ENCODE results near the gene CD48.
"Not testable (repeated sequence)": the region's sequence is repeated elsewhere in the genome, so short reads cannot be mapped to it uniquely, and the experiment has no call there.

CD48 gene

DNA sequence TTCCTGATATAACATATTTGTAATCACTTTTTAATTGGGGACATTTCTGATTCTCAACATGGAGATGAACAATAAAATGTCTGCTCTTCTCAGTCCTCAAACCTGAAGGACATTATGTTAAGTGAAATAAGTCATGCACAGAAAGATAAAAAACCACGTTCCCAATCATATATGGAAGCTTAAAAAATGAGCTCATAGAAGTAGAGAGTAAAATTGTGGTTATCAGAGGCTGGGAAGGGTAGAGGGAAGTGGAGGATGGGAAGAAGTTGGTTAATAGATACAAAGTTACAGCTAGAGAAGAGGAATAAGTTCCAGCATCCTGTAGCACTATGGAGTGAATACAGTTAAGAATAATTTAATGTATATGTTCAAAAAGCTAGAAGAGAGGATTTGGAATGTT lies 1.5 kb upstream of the CD48 start:
- DNase-seq (ENCODE audit: low read depth): no peak

GRCh38 chr1:160712525-160713080 lies 981 bp upstream of the CD48 start:
- not testable (repeated sequence) for DNase-seq (ENCODE audit: low read depth)

GRCh38 chr1:160711276-160711601 lies 383 bp downstream of the CD48 start:
- DNase-seq (ENCODE audit: low read depth): no peak

DNA sequence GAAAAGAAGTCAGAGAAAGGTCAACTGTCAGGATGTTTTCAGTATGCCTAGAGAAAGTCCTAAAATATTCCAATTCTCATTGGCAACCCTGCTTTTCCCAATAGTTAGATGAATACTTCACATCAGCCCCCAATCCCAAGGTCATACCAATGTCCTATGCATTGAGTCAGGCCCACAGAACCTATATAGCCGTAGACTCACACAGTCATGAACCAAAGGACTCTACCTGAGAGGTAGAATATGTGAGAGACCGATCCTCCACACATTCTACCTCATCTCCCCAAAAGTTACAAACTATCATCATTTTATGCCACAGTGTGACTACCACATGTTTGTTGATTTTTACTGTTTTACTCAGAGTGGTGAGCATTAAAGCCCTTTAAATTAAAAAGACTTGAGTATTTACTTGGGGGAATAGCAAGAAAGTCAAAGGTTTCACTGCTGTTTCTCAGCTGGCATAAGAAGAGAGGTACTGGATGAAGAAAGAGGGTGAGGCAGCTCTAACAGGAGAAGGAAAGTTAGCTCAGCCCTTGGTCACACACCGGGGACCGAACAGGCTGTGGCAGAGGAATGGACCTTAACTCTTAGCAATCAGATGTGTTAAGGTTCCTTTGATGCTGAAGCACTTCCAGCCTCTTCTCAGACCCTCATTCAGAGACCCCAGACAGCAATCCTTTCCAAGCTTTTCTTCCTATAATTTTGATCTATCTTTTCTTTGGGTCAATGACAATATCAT lies 937 bp downstream of the CD48 start:
- no peak for DNase-seq (ENCODE audit: low read depth)

DNA sequence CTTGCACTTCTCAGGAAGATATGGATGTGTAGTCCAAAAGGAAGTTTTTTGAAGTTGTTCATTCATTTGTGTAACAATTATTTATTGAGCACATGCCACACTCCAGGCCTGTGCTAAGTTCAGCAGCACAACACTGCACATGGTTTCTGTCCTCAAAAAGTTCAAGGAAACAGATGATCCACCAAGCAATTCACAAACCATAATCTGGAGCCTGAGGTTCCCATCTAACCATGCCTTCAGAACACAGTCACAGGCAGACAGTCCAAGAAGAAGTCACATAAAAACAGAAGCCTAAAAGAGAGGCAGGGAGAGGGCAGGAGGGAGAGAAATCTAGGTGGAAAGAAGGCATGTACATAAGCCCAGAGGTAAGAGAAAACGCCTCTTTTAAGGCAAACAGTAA lies 1.9 kb downstream of the CD48 start:
- DNase-seq (ENCODE audit: low read depth): no peak

- no peak for DNase-seq (ENCODE audit: low read depth)
Observed at GRCh38 chr1:160708801-160709200, 2.8 kb downstream of the CD48 start.

DNA sequence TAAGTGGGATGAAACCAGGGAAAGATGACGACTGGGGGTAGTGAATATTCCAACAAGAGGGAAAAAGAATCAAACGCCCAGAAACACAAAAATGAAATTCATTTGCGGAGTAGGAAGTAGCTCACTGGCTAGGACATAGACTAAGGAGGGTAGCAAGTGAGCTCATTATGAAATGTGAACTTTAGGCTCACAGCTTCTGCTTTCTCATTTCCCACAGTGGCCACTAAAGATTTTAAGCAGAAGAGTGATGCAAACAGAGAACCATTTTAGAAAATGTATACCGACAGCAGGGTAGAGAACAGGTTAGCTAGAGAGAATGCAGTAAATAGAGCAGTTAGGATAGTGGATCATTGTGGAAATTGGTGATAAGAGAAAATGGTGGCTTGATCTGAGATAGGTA lies 3.5 kb downstream of the CD48 start:
- no peak for DNase-seq (ENCODE audit: low read depth)

GRCh38 chr1:160707236-160708064 lies 4.2 kb downstream of the CD48 start:
- DNase-seq (ENCODE audit: low read depth): no peak

GRCh38 chr1:160706526-160707235 lies 4.9 kb downstream of the CD48 start:
- DNase-seq (ENCODE audit: low read depth): no peak

DNA sequence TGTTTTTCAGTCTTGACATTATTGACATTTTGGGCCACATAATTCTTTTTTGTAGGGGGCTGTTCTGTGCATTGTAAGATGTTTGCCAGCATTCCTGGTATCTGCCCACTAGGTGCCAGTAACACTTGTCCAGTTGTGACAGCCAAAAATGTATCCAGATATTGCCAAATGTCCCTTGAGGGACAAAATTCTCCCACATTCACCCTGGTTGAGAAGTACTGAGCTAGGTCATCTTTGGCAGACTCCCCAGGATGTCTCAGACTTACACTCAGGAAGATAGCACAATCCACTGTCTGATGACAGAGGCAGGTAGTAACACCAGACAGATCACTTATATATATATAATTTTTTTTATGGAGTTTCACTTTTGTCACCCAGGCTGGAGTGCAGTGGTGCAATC lies 5.9 kb downstream of the CD48 start:
- DNase-seq (ENCODE audit: low read depth): no peak

GRCh38 chr1:160705212-160705621 lies 6.4 kb downstream of the CD48 start:
- not testable (repeated sequence) for DNase-seq (ENCODE audit: low read depth)

- DNase-seq (ENCODE audit: low read depth): no peak
Observed at GRCh38 chr1:160704250-160704649, 7.4 kb downstream of the CD48 start.

- no peak for DNase-seq (ENCODE audit: low read depth)
Observed at GRCh38 chr1:160702100-160702499, 9.5 kb downstream of the CD48 start.

DNA sequence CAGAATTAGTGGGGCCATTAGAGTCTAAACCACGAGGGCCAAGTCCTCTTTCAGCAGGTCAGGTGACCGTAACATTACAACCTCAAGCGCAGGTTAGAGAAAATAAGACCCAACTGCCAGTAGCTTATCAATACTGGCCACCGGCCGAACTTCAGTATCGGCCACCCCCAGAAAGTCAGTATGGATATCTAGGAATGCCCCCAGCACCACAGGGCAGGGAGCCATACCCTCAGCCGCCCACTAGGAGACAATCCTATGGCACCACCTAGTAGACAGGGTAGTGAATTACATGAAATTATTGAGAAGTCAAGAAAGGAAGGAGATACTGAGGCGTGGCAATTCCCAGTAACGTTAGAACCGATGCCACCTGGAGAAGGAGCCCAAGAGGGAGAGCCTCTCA lies 19.2 kb downstream of the CD48 start:
- not testable (repeated sequence) for DNase-seq (ENCODE audit: low read depth)

GRCh38 chr1:160685266-160685665 lies 26.4 kb downstream of the CD48 start:
- no peak for DNase-seq (ENCODE audit: low read depth)

- no peak for DNase-seq (ENCODE audit: low read depth)
Observed at GRCh38 chr1:160682983-160683865, 28.4 kb downstream of the CD48 start.

DNA sequence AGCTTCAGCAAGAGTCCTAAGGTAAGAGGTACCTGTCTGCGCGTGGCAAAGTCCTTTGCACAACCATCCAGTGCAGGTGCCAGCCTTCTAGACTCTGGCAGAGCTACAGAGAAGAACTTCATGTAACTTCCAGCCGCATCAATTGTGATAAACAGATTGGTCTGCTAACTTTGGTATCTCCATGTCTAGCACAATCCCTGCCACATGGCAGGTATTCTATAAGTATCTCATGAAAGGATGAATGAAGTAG lies 29.8 kb downstream of the CD48 start:
- no peak for DNase-seq (ENCODE audit: low read depth)

GRCh38 chr1:160681066-160681890 lies 30.3 kb downstream of the CD48 start:
- peak; percentile 4 for DNase-seq (ENCODE audit: low read depth)

DNA sequence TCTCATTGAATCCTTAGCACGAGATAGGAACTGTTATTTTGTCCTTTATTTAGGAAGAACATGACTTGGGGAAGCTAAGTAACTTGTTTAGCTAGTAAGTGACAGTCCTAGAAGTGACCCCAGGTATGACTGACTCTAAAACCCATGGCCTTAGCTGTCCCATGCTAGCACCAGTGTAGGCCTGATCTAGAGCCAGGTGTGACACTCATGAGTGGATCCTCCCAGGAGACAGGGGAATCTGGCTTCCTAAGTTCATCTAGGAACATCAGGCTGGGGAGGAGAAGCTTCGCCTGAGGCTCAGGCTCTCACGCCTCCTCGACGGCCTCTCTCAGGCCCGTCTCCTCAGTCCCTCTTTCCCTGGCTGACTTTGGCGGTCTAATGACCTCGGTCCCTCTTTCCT lies 31.2 kb downstream of the CD48 start:
- DNase-seq (ENCODE audit: low read depth): no peak

DNA sequence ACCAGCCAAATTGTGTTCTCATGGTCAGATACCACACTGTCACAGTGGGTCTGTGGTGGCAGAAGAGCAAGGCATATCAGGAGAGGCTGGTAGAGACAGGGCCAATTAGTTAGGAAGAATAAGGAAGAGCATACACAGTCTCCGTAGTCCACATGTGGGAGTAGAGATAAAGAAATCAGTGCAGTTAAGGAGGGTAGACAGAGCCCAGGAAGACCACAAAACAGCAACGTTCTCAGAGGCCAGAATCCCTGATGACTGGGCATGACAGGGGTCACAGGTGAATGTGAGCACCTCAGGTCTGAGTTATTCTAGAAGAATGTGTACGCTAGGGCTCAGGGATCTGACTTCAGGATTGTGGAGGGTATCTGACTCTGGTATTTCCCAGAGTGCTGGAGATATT lies 31.7 kb downstream of the CD48 start:
- no peak for DNase-seq (ENCODE audit: low read depth)

Measured in fibroblast of the conjunctiva (primary cell).